ENCODE measurements around the gene BCAS1. TPM values are rescaled to one million over a fixed set of nuclear protein-coding genes. Genes with fewer than 3 reads are reported as not detected.

BCAS1 gene
- total and polyA plus RNA-seq, 3 donors from 2014 or later: 2.4 to 8.8 (median 3.3) TPM

DNA sequence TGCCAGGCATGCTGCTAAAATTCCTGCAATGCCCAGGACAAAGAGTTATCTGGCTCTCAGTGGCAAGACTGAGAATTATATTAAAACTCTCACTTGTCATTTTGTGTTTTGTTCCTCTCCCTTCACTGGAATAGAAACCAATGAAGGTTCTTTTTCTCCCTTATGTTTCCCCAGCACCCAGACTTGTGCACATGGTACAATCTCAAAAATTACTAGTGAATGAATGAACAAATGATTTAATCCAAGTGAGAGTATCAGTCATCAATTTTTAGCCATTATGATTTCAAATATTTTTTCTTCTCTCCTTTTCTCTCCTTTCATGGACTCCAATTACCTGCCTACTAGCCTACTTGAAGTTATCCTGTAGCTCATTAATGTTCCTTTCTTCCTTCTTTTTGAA lies 70.1 kb downstream of the BCAS1 start:
- H3K27ac ChIP-seq: no peak overlapping the region
- H3K36me3 ChIP-seq (ENCODE audit: low read depth, missing control alignments): no peaks in the 10 kb centered on the region
- intact Hi-C loops (cut with DNase I; ENCODE audit: low total_unique reads): no loop called here
- no peaks in the 10 kb centered on the region for H3K27me3 ChIP-seq
- no peak for TF ChIP-seq POLR2A (IDR thresholded peaks at IDR 0.05)
- TF ChIP-seq, protein P1, sequence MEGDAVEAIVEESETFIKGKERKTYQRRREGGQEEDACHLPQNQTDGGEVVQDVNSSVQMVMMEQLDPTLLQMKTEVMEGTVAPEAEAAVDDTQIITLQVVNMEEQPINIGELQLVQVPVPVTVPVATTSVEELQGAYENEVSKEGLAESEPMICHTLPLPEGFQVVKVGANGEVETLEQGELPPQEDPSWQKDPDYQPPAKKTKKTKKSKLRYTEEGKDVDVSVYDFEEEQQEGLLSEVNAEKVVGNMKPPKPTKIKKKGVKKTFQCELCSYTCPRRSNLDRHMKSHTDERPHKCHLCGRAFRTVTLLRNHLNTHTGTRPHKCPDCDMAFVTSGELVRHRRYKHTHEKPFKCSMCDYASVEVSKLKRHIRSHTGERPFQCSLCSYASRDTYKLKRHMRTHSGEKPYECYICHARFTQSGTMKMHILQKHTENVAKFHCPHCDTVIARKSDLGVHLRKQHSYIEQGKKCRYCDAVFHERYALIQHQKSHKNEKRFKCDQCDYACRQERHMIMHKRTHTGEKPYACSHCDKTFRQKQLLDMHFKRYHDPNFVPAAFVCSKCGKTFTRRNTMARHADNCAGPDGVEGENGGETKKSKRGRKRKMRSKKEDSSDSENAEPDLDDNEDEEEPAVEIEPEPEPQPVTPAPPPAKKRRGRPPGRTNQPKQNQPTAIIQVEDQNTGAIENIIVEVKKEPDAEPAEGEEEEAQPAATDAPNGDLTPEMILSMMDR (IDR thresholded peaks at IDR 0.05): no peak
- no peaks in the 10 kb centered on the region for H3K4me1 ChIP-seq
- no peak overlapping the region for H3K4me3 ChIP-seq
- no peaks in the 10 kb centered on the region for H3K9me3 ChIP-seq
- no peak for DNase-seq

DNA sequence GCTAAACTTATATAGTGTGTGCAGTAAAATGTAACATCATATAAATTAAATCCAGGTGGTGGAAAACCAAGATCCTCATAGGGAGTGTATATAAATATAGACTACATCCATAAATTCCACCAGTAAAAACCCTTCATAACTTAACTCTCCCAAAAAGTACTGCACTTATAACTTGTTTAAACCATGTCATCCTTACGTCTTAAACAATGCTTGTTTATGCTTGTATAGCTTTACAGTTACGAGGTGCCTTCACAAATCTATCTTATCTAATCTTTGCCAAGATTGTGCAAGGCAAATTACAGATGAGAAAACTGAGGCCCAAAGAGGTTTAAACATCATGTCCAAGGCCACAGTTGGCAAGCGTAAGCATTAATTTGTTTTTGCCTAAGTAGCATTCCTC lies 71.3 kb downstream of the BCAS1 start:
- TF ChIP-seq, protein P1 (IDR thresholded peaks at IDR 0.05): no peak
- no peak for TF ChIP-seq POLR2A (IDR thresholded peaks at IDR 0.05)
- Histone ChIP-seq H3K27ac (no peak overlapping the region), H3K4me1 (no peaks in the 10 kb centered on the region), H3K27me3 (no peaks in the 10 kb centered on the region), H3K9me3 (no peaks in the 10 kb centered on the region), H3K36me3 (ENCODE audit: low read depth, missing control alignments) (no peaks in the 10 kb centered on the region), H3K4me3 (no peak overlapping the region)
- intact Hi-C loops (cut with DNase I; ENCODE audit: low total_unique reads): no loop called here
- WGBS, 2 donors: 83 to 92% methylated on average over 3 of the region's 3 CpGs
- DNase-seq: no peak

DNA sequence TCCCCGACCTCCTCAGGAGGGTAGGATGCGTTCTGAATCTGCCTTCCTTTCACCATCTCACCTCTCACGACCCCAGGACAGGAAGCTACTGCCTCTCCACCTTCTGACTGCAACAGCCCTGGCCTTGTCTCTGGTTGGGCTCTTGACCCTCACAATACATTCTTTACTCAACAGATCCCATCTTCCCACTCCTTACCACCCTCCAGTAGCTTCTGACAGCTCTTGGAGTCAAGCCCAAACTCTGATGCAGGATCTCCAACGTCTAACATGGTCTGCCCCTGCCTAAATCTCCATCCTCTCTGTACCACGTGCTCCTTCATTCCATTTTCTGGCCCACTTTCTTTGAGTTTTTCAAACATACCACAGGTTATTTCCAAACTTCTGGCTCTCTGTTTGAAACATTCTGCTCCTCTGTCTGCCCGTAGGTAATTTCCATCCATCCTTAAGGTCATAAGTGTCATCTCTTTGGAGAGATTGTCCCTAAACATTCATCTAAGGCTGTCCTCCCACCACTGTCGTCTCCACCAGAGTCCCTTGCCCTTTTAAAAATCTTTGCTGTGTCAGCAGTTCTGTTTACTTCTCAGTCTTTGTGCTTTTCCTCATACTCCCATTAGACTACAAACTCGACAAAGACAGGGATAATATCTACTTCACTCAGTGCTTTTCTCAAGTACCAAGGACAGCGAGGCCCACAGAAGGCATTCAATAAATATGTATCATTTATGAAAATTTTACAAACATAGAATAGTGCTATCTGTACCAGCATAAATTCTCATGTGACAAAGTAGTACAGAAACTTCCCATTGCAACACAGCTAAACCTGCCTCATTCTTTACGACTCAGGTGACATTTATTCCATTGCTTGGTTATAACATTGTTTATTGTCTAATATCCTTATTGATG lies 73.6 kb downstream of the BCAS1 start:
- no peak for DNase-seq
- no peaks in the 10 kb centered on the region for H3K4me1 ChIP-seq
- WGBS, 2 donors: 72 to 77% methylated on average over 10 of the region's 10 CpGs

GRCh38 chr20:53995949-53996348 lies 74.4 kb downstream of the BCAS1 start:
- WGBS, 2 donors: 80 to 83% methylated on average over 5 of the region's 5 CpGs
- H3K9me3 ChIP-seq: no peaks in the 10 kb centered on the region
- no peak overlapping the region for H3K27ac ChIP-seq
- no peaks in the 10 kb centered on the region for H3K4me1 ChIP-seq
- intact Hi-C loops (cut with DNase I; ENCODE audit: low total_unique reads): no loop called here
- no peak for DNase-seq
- no peak overlapping the region for H3K4me3 ChIP-seq
- TF ChIP-seq, protein P1 (IDR thresholded peaks at IDR 0.05): no peak
- no peak for TF ChIP-seq POLR2A (IDR thresholded peaks at IDR 0.05)
- H3K27me3 ChIP-seq: no peaks in the 10 kb centered on the region
- H3K36me3 ChIP-seq (ENCODE audit: low read depth, missing control alignments): no peaks in the 10 kb centered on the region

More for the DNA sequence above, 73.6 kb downstream of the BCAS1 start:
- intact Hi-C loops (cut with DNase I; ENCODE audit: low total_unique reads): no loop called here
- no peaks in the 10 kb centered on the region for H3K36me3 ChIP-seq (ENCODE audit: low read depth, missing control alignments)
- TF ChIP-seq, protein P1 (IDR thresholded peaks at IDR 0.05): no peak
- TF ChIP-seq POLR2A (IDR thresholded peaks at IDR 0.05): no peak
- H3K27me3 ChIP-seq: no peaks in the 10 kb centered on the region
- no peak overlapping the region for H3K4me3 ChIP-seq
- H3K9me3 ChIP-seq: no peaks in the 10 kb centered on the region
- H3K27ac ChIP-seq: no peak overlapping the region

GRCh38 chr20:53994088-53994487 lies 76.3 kb downstream of the BCAS1 start:
- no peaks in the 10 kb centered on the region for H3K9me3 ChIP-seq
- TF ChIP-seq POLR2A (IDR thresholded peaks at IDR 0.05): no peak
- TF ChIP-seq, protein P1 (IDR thresholded peaks at IDR 0.05): no peak
- H3K4me3 ChIP-seq: no peak overlapping the region
- no peaks in the 10 kb centered on the region for H3K4me1 ChIP-seq
- H3K36me3 ChIP-seq (ENCODE audit: low read depth, missing control alignments): no peaks in the 10 kb centered on the region
- H3K27me3 ChIP-seq: no peaks in the 10 kb centered on the region
- no peak overlapping the region for H3K27ac ChIP-seq
- intact Hi-C loops (cut with DNase I; ENCODE audit: low total_unique reads): no loop called here
- 89 to 96% methylated on average over 7 of the region's 7 CpGs for WGBS, 2 donors
- DNase-seq: no peak
